ENCODE data around the gene DPYSL4.

Gene DPYSL4

DNA sequence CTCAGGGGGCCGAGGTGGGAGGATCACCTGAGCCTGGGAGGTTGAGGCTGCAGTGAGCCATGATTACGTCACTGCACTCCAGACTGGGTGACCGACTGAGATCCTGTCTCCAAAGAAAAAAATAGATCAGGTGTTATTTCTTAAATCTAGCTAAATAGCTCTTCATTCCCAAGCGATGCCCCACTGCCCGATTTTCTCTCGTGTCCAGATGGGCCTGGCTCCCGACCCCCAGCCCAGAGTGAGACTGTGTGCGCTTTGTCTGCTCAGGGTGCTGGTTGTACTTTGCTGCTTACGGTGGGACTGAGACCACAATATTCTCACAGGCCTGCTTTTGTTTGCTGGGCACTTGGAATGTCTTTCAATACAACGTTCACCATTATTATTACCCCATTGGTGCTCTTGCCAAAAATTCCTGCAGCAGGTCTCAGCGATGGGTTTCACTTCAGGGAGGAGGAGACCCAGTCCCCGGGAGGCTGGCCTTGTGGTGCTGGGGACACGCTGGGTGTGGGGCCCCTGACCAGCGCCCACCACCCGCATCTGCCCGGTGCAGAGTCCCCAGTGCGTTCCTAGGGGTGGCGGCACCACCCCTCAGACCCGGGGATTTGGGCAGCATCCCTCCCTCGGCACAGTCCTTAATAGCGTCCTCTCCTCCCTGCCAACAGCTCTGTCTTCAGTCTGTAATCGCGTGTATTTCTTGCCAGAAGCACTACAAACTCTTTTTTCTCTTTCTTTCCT, 20.4 kb upstream of the DPYSL4 start:
- Histone ChIP-seq H3K4me3 (ENCODE audit: insufficient read length, low read depth) (no peak overlapping the region), H3K27me3 (ENCODE audit: insufficient read depth, insufficient read length) (no peaks in the 10 kb centered on the region), H3K36me3 (ENCODE audit: insufficient read depth, insufficient read length, low read length) (peaks cover 2% of the 10 kb centered on the region), H3K9me3 (ENCODE audit: insufficient read depth, low read length) (no peaks in the 10 kb centered on the region), H3K4me1 (ENCODE audit: insufficient read depth, insufficient read length) (peaks cover 16% of the 10 kb centered on the region), H3K9ac (ENCODE audit: insufficient read length, low read depth) (no peak overlapping the region)
- TF ChIP-seq SUZ12 (IDR thresholded peaks at IDR 0.05; ENCODE audit: extremely low read depth, insufficient read depth, insufficient read length) (no peak), ZNF274 (IDR thresholded peaks at IDR 0.05; ENCODE audit: low read depth, low read length) (no peak), YY1 (IDR thresholded peaks at IDR 0.05; ENCODE audit: insufficient read depth, insufficient read length) (no peak)
- DNase-seq (ENCODE audit: low read depth, low spot score): no peak

DNA sequence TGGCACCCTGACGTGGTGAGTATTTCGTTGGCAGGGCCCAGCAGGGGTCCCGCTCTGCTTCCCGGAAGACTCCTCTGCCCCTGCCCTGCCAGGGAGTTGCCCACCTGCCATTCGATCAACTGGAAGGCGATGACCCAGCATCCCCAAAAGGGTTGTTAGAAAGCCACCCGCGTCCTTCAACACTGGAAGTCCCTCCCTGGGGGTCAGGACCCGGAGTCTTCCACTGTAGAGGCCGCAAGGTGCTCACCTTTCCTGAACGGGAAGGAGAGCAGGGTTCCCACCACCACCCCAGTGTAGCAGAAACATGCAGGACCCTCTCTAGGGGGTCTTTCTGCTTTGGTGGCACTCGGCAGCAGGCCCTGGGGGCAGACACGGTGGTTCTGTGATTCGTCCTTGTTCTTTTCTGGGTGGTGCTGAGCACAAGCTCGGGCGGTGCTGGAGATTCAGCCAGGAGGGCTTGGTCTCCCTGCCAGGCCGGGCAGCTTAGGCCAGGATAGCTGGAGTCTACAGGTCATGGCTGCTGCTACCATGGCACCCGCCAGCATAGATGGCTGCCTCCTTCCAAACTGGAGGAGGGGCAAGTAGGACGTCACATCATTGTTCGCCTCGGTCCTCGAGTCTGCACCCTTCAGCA, 19.6 kb upstream of the DPYSL4 start:
- H3K4me1 ChIP-seq (ENCODE audit: insufficient read depth, insufficient read length): peaks cover 14% of the 10 kb centered on the region
- no peak overlapping the region for H3K4me3 ChIP-seq (ENCODE audit: insufficient read length, low read depth)
- peaks cover 2% of the 10 kb centered on the region for H3K36me3 ChIP-seq (ENCODE audit: insufficient read depth, insufficient read length, low read length)
- no peak overlapping the region for H3K9ac ChIP-seq (ENCODE audit: insufficient read length, low read depth)
- H3K27me3 ChIP-seq (ENCODE audit: insufficient read depth, insufficient read length): no peaks in the 10 kb centered on the region
- H3K9me3 ChIP-seq (ENCODE audit: insufficient read depth, low read length): no peaks in the 10 kb centered on the region
- DNase-seq (ENCODE audit: low read depth, low spot score): no peak
- TF ChIP-seq ZNF274 (IDR thresholded peaks at IDR 0.05; ENCODE audit: low read depth, low read length) (no peak), YY1 (IDR thresholded peaks at IDR 0.05; ENCODE audit: insufficient read depth, insufficient read length) (no peak), SUZ12 (IDR thresholded peaks at IDR 0.05; ENCODE audit: extremely low read depth, insufficient read depth, insufficient read length) (no peak)

DNA sequence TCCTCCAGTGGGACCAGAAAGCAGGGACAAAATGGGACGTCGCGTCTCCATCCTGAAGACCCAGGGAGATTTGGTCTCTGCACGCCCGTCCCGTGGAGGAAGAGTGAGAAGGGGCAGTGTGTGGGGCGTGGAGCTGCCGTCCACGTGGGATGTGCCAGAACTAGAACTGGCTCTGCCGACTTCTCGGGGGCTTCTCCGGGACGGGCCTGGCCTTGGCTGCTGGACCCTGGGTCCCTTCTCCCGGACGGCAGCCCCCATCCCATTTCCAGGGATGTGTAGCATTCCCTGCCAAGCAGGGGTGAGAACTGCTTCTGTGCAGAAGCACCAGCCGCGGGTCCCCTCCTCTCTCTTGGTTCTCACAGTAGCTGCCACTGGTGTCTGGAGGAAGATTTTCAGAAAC, 18.8 kb upstream of the DPYSL4 start:
- H3K4me1 ChIP-seq (ENCODE audit: insufficient read depth, insufficient read length): peaks cover 10% of the 10 kb centered on the region
- DNase-seq (ENCODE audit: low read depth, low spot score): no peak
- no peaks in the 10 kb centered on the region for H3K9me3 ChIP-seq (ENCODE audit: insufficient read depth, low read length)
- no peak overlapping the region for H3K4me3 ChIP-seq (ENCODE audit: insufficient read length, low read depth)
- no peak overlapping the region for H3K9ac ChIP-seq (ENCODE audit: insufficient read length, low read depth)
- peaks cover 2% of the 10 kb centered on the region for H3K36me3 ChIP-seq (ENCODE audit: insufficient read depth, insufficient read length, low read length)
- H3K27me3 ChIP-seq (ENCODE audit: insufficient read depth, insufficient read length): no peaks in the 10 kb centered on the region
- TF ChIP-seq SUZ12 (IDR thresholded peaks at IDR 0.05; ENCODE audit: extremely low read depth, insufficient read depth, insufficient read length) (no peak), YY1 (IDR thresholded peaks at IDR 0.05; ENCODE audit: insufficient read depth, insufficient read length) (no peak), ZNF274 (IDR thresholded peaks at IDR 0.05; ENCODE audit: low read depth, low read length) (no peak)

DNA sequence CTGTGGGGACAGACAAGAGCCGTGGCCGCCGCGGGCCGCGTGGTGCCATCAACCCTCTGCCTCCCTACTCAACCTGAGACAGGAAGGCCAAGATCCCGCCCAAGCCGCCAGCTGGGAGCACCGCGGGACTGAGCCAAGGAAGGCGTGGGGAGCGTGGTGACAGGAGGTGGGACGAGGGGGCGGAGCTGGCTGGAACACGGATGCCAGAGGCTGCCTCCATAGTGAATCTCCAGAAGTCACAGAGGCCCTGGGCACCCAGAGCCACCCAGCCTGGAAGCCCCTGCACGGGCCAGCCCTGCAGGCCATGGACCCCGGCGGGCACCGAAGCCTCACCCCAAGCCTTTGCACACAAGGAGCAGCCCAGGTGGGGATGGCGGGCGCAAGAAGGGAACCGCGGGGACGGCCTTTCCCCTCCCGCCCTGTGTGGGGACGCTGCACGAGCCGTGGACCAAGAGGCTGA, 18.1 kb upstream of the DPYSL4 start:
- Histone ChIP-seq H3K9me3 (ENCODE audit: insufficient read depth, low read length) (no peaks in the 10 kb centered on the region), H3K36me3 (ENCODE audit: insufficient read depth, insufficient read length, low read length) (peaks cover 2% of the 10 kb centered on the region), H3K4me3 (ENCODE audit: insufficient read length, low read depth) (no peak overlapping the region), H3K4me1 (ENCODE audit: insufficient read depth, insufficient read length) (peaks cover 7% of the 10 kb centered on the region), H3K9ac (ENCODE audit: insufficient read length, low read depth) (no peak overlapping the region), H3K27me3 (ENCODE audit: insufficient read depth, insufficient read length) (no peaks in the 10 kb centered on the region)
- no peak for TF ChIP-seq ZNF274 (IDR thresholded peaks at IDR 0.05; ENCODE audit: low read depth, low read length)
- no peak for TF ChIP-seq YY1 (IDR thresholded peaks at IDR 0.05; ENCODE audit: insufficient read depth, insufficient read length)
- TF ChIP-seq SUZ12 (IDR thresholded peaks at IDR 0.05; ENCODE audit: extremely low read depth, insufficient read depth, insufficient read length): no peak
- DNase-seq (ENCODE audit: low read depth, low spot score): no peak

DNA sequence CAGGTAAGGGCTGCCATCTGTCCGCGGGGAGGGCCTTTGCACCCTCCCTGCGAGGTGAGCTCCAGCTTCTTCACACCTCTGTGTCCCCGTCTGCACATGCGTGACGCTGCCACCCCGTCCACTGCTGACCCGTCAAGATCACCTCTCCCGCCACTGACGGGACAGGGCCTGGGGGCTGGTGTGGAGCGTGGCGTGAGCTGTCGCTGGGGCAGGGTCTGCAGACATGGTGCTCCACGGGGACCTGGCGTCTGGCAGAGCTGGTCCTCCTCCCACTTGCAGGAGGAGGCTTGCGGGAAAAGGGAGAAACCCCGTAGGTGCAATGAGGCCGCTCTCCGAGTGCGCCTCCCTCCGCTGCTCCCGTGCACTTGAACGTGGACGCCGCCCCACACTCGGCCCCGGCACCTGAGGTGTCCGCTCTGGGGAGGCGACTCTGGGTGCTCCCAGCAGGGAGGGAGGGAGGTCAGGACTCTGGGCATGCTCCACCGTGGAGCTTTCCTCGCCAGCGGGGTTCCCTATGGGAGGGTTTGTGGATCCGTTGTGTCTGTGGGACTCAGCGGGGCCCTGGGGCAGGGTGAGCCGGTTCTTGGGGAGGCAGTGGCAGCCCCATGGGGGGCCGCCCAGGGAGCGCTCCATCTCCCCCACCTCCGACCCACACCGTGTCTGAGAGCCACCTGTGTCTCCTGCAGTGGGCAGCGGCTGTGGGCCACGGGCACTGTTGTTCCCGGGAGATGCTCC, 17.6 kb upstream of the DPYSL4 start:
- Histone ChIP-seq H3K4me3 (ENCODE audit: insufficient read length, low read depth) (no peak overlapping the region), H3K36me3 (ENCODE audit: insufficient read depth, insufficient read length, low read length) (peaks cover 2% of the 10 kb centered on the region), H3K27me3 (ENCODE audit: insufficient read depth, insufficient read length) (no peaks in the 10 kb centered on the region), H3K9me3 (ENCODE audit: insufficient read depth, low read length) (no peaks in the 10 kb centered on the region), H3K9ac (ENCODE audit: insufficient read length, low read depth) (no peak overlapping the region), H3K4me1 (ENCODE audit: insufficient read depth, insufficient read length) (peaks cover 5% of the 10 kb centered on the region)
- DNase-seq (ENCODE audit: low read depth, low spot score): no peak
- no peak for TF ChIP-seq SUZ12 (IDR thresholded peaks at IDR 0.05; ENCODE audit: extremely low read depth, insufficient read depth, insufficient read length)

DNA sequence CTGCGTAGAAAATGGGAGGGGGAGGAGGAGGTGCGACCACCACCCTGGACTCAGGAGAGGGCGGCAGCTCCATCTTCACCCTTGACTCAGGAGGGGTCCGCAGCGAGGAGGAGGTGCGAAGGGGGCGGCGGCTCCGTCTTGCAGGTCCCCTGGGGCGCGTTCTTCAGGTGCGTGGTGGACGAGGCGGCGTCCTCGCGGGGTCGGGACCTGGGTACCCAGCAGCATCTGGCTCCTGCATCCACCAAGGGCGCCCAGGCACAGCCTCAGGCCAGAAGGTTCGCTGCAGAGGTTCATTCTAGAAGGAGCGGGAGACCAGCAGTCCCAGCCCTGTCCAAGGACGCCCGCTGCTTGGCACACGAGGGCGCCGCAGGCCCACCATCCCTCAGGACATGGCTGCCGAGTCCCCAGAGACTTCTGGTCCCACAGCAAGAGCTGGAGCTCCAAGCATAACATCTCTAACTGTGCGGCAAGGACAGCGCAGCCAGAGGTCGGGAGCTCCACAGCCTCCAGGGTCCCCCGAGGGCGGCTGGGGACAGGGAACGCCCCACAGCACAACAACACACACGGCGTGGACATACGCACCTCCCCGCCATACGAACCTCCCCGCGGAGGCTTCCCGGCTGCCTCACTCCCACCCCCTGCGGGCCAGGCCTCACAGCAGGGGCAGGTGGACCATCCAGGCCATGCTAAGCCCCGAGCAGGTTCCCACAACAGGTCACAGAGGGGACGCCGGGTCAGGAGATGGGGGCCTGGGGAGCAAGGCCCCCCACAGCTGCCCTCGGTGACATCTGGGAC, 16.8 kb upstream of the DPYSL4 start:
- peaks cover 2% of the 10 kb centered on the region for H3K36me3 ChIP-seq (ENCODE audit: insufficient read depth, insufficient read length, low read length)
- peaks cover 5% of the 10 kb centered on the region for H3K4me1 ChIP-seq (ENCODE audit: insufficient read depth, insufficient read length)
- no peaks in the 10 kb centered on the region for H3K9me3 ChIP-seq (ENCODE audit: insufficient read depth, low read length)
- TF ChIP-seq ZNF274 (IDR thresholded peaks at IDR 0.05; ENCODE audit: low read depth, low read length): no peak
- TF ChIP-seq SUZ12 (IDR thresholded peaks at IDR 0.05; ENCODE audit: extremely low read depth, insufficient read depth, insufficient read length): no peak
- no peak for TF ChIP-seq YY1 (IDR thresholded peaks at IDR 0.05; ENCODE audit: insufficient read depth, insufficient read length)
- H3K4me3 ChIP-seq (ENCODE audit: insufficient read length, low read depth): no peak overlapping the region
- DNase-seq (ENCODE audit: low read depth, low spot score): no peak
- no peak overlapping the region for H3K9ac ChIP-seq (ENCODE audit: insufficient read length, low read depth)
- H3K27me3 ChIP-seq (ENCODE audit: insufficient read depth, insufficient read length): no peaks in the 10 kb centered on the region
